DLD1 (cell line): ENCODE data around the gene MVB12A.

Experiments
- in situ Hi-C: cut with HindIII; loops from 2 replicates; pipeline ENCODE4 v1.10.0; 2017; ENCODE audit warnings: low sequenced_read_pairs

Gene MVB12A

DNA sequence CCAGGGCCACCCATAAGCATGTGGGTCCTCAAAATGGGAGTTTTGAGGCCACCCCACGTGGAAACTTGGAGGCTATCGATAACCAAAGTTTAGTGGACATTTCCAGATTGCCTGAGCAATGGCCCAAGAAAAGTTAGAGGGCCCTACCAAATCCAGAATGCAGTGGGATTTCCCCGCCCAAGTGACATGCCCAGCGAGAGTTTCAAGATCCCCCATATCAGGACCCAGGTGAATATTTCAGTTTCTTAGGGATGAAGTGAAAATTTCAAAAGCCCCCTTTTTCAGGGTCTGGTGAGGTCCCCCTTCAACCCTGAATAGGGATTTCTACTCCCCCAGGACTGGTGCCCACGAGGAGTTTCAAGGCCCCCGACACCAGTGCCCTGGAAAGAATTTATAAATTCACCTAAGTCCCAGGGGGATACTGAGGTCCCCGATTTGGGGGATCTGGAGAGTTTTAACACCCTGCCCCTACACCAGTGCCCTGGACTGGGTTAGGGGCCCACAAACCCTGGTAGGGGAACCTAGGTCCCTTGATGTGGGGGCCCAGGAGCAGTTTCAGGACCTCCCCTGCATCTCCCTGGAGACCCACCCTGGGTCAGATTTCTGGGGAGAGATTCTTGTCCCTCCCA, 15.1 kb upstream of the MVB12A start:
- in situ Hi-C loops: no loop called here

GRCh38 chr19:17405250-17406045, 14.4 kb upstream of the MVB12A start, which contains the start of gene BST2:
Gene BST2 (minus strand): TSS chr19:17405630. CDS start chr19:17405575, 55 bp downstream.
- in situ Hi-C loops: no loop called here

GRCh38 chr19:17406046-17406886, 13.6 kb upstream of the MVB12A start:
- in situ Hi-C loops: no loop called here

DNA sequence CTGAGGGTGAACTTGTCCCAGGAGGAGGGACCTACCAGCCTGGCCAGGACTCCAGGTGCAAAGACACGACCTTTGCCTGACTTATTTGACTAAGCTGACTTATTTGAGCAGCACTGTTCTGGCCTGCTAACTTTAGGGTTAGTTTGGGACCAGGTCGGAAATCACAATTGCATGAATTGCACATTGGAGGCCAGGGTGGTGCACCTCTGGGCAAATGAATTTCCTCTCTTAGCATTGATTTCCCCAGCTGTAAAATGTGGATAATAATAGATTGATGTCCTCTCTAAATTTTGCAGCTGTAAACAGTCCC, 13.0 kb upstream of the MVB12A start:
- in situ Hi-C loops: no loop called here

GRCh38 chr19:17409990-17410389, 9.9 kb upstream of the MVB12A start:
- in situ Hi-C loops: no loop called here

GRCh38 chr19:17411801-17412200, 8.0 kb upstream of the MVB12A start:
- in situ Hi-C loops: no loop called here

GRCh38 chr19:17414097-17414496, 5.8 kb upstream of the MVB12A start:
- in situ Hi-C loops: no loop called here

DNA sequence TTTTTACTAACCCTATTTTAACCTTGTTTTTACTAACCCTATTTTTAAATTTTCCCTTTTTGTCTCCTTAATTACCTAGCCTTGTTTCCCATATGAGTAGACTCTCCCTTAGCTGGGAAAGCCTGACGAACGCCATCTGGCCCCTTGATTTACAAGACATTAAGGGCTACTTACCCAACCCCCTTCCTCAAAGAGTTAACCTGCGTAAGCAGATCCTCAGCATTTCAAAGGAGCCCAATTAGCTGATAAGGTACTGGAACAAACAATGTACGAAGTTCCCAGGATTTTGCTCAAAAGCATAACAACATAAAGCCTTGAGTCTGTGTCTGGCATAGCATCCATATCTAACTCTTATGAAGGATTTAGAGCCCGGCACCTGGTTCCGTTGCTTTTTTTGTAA, 4.7 kb upstream of the MVB12A start:
- in situ Hi-C loops: no loop called here

GRCh38 chr19:17418710-17419109, 1.1 kb upstream of the MVB12A start:
- in situ Hi-C loops: no loop called here

- in situ Hi-C loops: no loop called here
These were observed 660 bp upstream of the MVB12A start for GRCh38 chr19:17419154-17419620.

GRCh38 chr19:17420475-17420924, 653 bp downstream of the MVB12A start:
- in situ Hi-C loops: no loop called here

DNA sequence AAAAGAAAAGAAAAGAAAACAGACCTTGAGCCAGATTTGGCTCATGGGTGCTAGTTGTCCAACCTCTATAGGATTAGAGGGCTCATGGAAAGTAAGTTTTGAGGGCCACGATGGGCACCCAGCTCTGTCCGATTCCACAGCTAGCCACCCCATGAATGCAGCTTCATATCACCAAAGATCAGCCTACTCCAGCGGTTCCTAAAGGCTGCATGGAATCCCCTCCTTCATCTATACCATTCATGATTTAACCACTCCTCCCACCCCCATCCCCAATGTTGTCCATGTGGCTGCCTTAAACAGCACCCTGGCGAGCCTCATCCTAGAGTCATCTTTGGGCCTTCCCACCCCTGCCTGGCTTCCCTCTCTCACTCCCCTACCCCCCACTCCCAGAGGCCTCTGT, 2.1 kb downstream of the MVB12A start:
- in situ Hi-C loops: no loop called here

DNA sequence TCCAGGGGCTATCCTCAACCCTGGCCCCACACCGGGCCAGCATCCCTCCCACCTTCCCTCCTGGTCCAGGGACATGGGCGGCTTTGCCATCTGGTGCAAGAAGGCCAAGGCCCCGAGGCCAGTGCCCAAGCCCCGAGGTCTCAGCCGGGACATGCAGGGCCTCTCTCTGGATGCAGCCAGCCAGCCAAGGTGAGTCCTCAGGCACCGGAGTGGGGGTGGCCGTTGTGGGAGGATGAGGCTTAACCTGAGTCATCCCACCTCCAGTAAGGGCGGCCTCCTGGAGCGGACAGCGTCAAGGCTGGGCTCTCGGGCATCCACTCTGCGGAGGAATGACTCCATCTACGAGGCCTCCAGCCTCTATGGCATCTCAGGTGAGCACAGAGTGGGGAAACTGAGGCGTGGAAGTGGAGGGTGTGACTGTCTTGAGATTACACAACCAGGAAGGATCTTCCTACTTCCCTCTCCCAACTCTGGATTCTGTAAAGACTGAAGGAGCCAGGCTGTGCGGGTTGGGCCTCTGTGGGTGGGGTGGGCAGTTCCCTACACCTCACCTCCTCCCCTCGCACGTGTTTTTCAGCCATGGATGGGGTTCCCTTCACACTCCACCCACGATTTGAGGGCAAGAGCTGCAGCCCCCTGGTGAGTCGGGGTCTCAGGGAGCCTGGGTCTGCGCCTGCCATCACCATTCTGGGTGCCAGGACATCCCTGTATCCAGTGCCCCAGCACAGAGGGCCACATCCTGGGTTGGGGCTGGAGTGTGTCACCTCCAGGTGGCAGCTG, 3.8 kb downstream of the MVB12A start:
- in situ Hi-C loops: no loop called here

DNA sequence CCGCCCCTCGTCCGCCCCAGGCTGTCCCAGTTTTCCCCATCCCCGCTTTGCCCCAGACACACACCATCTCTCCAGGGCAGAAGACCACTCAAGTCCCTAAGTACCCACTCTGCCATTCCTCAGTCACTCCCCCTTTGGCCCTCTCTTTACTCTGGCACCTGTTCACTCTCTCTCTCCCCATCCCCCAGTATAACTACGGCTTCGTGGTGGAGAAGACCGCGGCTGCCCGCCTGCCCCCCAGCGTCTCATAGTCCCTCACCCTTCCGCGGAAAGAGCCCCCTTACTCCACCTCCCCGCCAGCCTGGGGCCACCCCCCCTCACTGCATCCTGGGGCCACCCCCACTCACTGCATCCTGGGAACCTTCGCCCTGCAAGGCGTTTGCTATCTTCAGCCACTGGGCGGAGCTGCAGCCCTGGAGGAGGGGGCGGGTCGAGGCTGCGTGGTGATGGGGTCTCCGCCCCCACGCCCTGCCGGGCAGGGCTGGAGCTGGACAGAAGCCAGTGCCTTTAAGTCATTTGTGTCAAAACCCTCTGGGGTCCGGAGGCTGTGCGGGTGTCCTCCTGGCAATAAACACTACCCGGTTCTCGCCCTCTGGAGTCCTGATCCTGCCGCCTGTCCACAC, 5.0 kb downstream of the MVB12A start:
- in situ Hi-C loops: no loop called here

DNA sequence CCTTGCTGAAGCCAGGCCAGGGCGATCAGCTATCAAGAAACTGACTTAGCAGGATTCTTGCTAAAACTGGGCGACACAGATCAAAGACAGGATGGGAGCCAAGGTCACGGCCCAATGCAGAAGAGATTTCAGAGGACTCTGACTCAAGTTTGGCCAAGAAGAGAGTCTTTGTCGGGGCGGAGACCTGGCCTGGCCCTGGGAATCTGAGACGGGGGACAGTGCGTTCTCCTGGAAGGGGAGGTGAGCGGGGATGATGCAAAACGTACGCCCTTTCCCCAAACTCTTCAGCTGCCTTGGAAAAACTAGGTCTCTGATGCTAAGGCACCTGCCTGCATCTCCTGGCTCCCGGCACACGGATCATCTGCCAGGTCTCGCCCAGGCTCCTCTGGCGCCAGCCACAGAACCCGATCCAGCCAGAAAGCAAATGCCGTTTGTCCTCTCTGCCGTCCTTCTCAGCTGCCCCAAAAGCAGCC, 9.8 kb downstream of the MVB12A start:
- in situ Hi-C loops: no loop called here

DNA sequence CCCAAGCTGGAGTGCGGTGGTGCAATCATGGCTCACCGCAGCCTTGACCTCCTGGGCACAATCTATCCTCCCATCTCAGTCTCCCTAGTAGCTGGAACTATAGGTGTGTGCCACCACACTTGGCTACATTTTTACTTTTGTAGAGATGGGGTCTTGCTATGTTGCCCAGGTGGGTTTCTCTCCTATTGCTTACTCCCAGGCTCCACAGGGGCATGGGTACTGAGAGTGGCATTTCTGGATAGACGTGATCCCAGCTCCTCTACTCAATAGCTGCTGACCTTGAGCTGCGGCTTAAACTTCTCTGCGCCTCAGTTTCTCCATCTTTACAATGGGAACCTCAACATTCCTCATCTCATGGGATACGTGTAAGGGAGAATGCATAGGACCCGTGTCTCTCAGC, 11.6 kb downstream of the MVB12A start:
- in situ Hi-C loops: no loop called here

- in situ Hi-C loops: no loop called here
These were observed 15.4 kb downstream of the MVB12A start for GRCh38 chr19:17435218-17435617.

GRCh38 chr19:17436094-17436873, 16.4 kb downstream of the MVB12A start:
- in situ Hi-C loops: no loop called here

DNA sequence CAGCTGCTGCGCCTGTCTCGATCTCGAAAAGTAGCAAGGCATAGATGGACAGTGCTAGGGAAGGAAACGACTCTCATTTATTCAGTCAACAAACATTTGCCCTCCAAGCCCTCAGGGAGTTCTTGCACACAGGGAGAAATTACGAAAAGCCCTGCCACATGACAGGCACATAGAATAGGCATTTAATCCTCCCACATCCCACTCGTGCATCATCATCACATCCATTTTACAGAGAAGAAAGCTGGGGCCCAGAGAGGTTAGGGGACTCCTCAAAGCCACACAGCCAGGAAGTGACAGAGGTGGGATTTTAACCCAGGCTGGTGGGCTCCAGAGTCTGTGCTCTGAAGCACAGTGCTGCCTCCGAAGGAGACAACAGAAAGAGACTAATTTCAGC, 17.0 kb downstream of the MVB12A start:
- in situ Hi-C loops: no loop called here
